Measurements from ENCODE around the gene CHKB. TPM values are rescaled to one million over a fixed set of nuclear protein-coding genes. Genes with fewer than 3 reads are reported as not detected.
"Not testable (repeated sequence)": the region's sequence is repeated elsewhere in the genome, so short reads cannot be mapped to it uniquely, and the experiment has no call there.

The CHKB gene
- total and polyA plus RNA-seq, 2 of the 8 experiments (the other 6 are each of a cell fraction or from before 2014, with no cell fraction given), result 27.9 to 42.2 TPM

DNA sequence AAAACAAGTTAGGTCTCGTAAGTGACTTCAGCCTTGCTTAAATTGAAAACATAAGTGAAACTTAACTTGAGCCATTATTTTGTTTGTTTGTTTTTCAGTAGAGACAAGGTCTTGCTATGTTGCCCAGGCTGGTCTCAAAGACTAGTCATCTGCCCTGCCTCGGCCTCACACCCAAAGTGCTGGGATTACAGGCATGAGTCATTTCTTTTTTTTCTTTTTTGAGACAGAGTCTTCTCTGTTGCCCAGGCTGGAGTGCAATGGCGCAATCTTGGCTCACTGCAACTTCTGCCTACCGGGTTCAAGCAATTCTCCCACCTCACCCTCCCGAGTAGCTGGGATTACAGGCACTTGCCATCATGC lies 41.0 kb downstream of the CHKB start:
- not testable (repeated sequence) for H4K20me1 ChIP-seq (replicated peaks in 1 of 2; ENCODE audit: control insufficient read depth in 1 of 2, insufficient read depth in 2 of 2, low read length in 2 of 2)

More for the DNA sequence above, 41.0 kb downstream of the CHKB start:
- H3K79me2 ChIP-seq (ENCODE audit: control insufficient read depth in 1 of 2, insufficient read depth in 2 of 2, low read length in 2 of 2); H3K36me3 ChIP-seq (ENCODE audit: control insufficient read depth in 2 of 4, insufficient read depth in 4 of 4, low read length in 3 of 4); H3K27ac ChIP-seq (ENCODE audit: low read depth, low read length); H2AK5ac ChIP-seq (ENCODE audit: low read depth, low read length); H3K14ac ChIP-seq (ENCODE audit: insufficient read length); H4K8ac ChIP-seq (ENCODE audit: extremely low read depth, insufficient read depth, low read length); H3K23me2 ChIP-seq (ENCODE audit: low read depth, low read length); H2BK12ac ChIP-seq (ENCODE audit: low read depth, low read length); H2BK20ac ChIP-seq (ENCODE audit: low read length); H3K9me3 ChIP-seq (ENCODE audit: insufficient read depth in 2 of 2, low read depth in 1 of 2, low read length in 1 of 2); DNase-seq (ENCODE audit: low read depth in 1 of 2, low spot score in 2 of 2); H2AFZ ChIP-seq (ENCODE audit: low read length); H3K4me2 ChIP-seq (ENCODE audit: insufficient read depth in 1 of 2, low read depth in 2 of 2, low read length in 2 of 2); H3K23ac ChIP-seq (ENCODE audit: insufficient read length); H3K79me1 ChIP-seq (ENCODE audit: low read depth, low read length); H3K56ac ChIP-seq (replicated peaks; ENCODE audit: insufficient read length, low read depth, low read length); H2BK5ac ChIP-seq (ENCODE audit: low read depth, low read length); FAIRE-seq; H3K4me3 ChIP-seq (ENCODE audit: extremely low read depth in 1 of 4, insufficient read depth in 2 of 4, low read depth in 3 of 4, low read length in 4 of 4); H3K27me3 ChIP-seq (replicated peaks in 1 of 4; ENCODE audit: control insufficient read depth in 3 of 4, extremely low read depth in 1 of 4, insufficient read depth in 3 of 4, low read length in 3 of 4); H2BK15ac ChIP-seq (ENCODE audit: low read length); CTCF ChIA-PET (ENCODE audit: partially characterized antibody); H3K9ac ChIP-seq (replicated peaks in 1 of 4; ENCODE audit: extremely low read depth in 1 of 4, low read depth in 3 of 4, low read length in 3 of 4); H4K91ac ChIP-seq (replicated peaks; ENCODE audit: insufficient read length, low read length); POLR2A ChIA-PET (ENCODE audit: partially characterized antibody); H3K4ac ChIP-seq (replicated peaks; ENCODE audit: insufficient read length, low read depth, low read length); H3K4me1 ChIP-seq (replicated peaks in 1 of 4; ENCODE audit: control insufficient read depth in 3 of 4, insufficient read depth in 4 of 4, low read length in 3 of 4); H4K5ac ChIP-seq (ENCODE audit: insufficient read length, low read depth, low read length); H3K18ac ChIP-seq (ENCODE audit: extremely low read depth, low read length); H2BK120ac ChIP-seq (replicated peaks; ENCODE audit: low read depth, low read length): not testable (repeated sequence)
- 85% methylated on average over 5 of the region's 5 CpGs; no CpG with 5 or more reads in 1 of the 2 experiments for WGBS, 2 experiments (ENCODE audit: extremely low coverage in 1 of 2, insufficient coverage in 1 of 2, insufficient read length in 1 of 2, insufficient replicate concordance in 2 of 2, low coverage in 1 of 2, low lambda C conversion rate in 2 of 2, missing lambda C conversion rate in 1 of 2)
